GM21529 (cell line): ENCODE measurements around the gene INTS15.

ENCODE experiments used
- ATAC-seq: cut with Tn5 transposase; IDR thresholded peaks from one replicate; pipeline ENCODE4 v1.9.1; 2021; ENCODE audit not compliant: unreplicated experiment

The INTS15 gene

GRCh38 chr7:6655636-6656385 is 66.0 kb downstream of the INTS15 start:
- ATAC-seq: no peak

GRCh38 chr7:6656413-6656812 is 66.6 kb downstream of the INTS15 start:
- ATAC-seq: no peak
